ENCODE data around the gene NECTIN2. TPM values are rescaled to one million over a fixed set of nuclear protein-coding genes. Genes with fewer than 3 reads are reported as not detected.
A peak's percentile ranks its signal among the peaks of the same experiment; 100 is the strongest.

NECTIN2 gene
- total and polyA plus RNA-seq, 2 donors (not counting 1 experiment from before 2014, with no cell fraction given) = 0.15 to 0.32 TPM

- 97% methylated on average over 7 of the region's 7 CpGs for WGBS (ENCODE audit: insufficient coverage)
These were observed 46.8 kb downstream of the NECTIN2 start for GRCh38 chr19:44892932-44893331.

More at GRCh38 chr19:44892932-44893331, 46.8 kb downstream of the NECTIN2 start:
- H3K9me3 Mint-ChIP-seq (ENCODE audit: insufficient read depth) = no peaks in the 10 kb centered on the region
- intact Hi-C loops (cut with micrococcal nuclease) = no loop called here
- no peaks in the 10 kb centered on the region for H3K27me3 Mint-ChIP-seq
- peak overlapping the region; percentile 83 for H3K4me3 Mint-ChIP-seq
- H3K27me3 ChIP-seq (replicated peaks in 1 of 4; ENCODE audit: control extremely low read depth in 1 of 4, control insufficient read depth in 3 of 4, insufficient read depth in 4 of 4, low read length in 3 of 4) = no peaks in the 10 kb centered on the region
- no peak for ATAC-seq (ENCODE audit: low read depth)
- ChIA-PET CTCF (interaction anchor here (1.1 kb wide), 1 partner anchor 239 kb away, joined by 3 read pairs; no protein-coding TSS in a partner anchor), POLR2A (no interaction called here)
- H3K79me2 ChIP-seq (ENCODE audit: control insufficient read depth, insufficient read depth, low read length) = peaks cover 25% of the 10 kb centered on the region
- no peak overlapping the region for H3K4me3 ChIP-seq (ENCODE audit: control extremely low read depth in 1 of 5, extremely low read depth in 1 of 5, insufficient read depth in 1 of 5, low read depth in 2 of 5, low read length in 4 of 5)
- peaks cover 16 to 21% of the 10 kb centered on the region in 2 donors for H3K4me1 ChIP-seq (ENCODE audit: control insufficient read depth in 2 of 2, insufficient read depth in 2 of 2, low read length in 2 of 2)
- DNase-seq = no peak
- peaks cover 29% of the 10 kb centered on the region for H3K4me1 Mint-ChIP-seq
- H3K4me2 ChIP-seq (replicated peaks; ENCODE audit: low read depth, low read length, poor library complexity, severe bottlenecking) = no peak overlapping the region
- H3K36me3 ChIP-seq (replicated peaks in 1 of 2; ENCODE audit: control extremely low read depth in 1 of 2, control insufficient read depth in 1 of 2, extremely low read depth in 1 of 2, insufficient read depth in 2 of 2, low read length in 1 of 2) = peaks cover 0 to 49% of the 10 kb centered on the region in 2 experiments
- H3K9me3 ChIP-seq (ENCODE audit: control extremely low read depth in 1 of 3, control insufficient read depth in 2 of 3, insufficient read depth in 1 of 3, low read length in 2 of 3) = peaks cover 0 to 3% (median 0%) of the 10 kb centered on the region in 3 donors
- H3K27ac ChIP-seq (ENCODE audit: low read length in 2 of 2) = no peak overlapping the region
- peak overlapping the region; percentile 2 for H3K27ac Mint-ChIP-seq
- H4K20me1 ChIP-seq (ENCODE audit: control insufficient read depth, insufficient read depth, low read length, poor library complexity, severe bottlenecking) = peaks cover 7% of the 10 kb centered on the region
- H3K9ac ChIP-seq (ENCODE audit: low read length) = no peak overlapping the region
- no peak for TF ChIP-seq CTCF (IDR thresholded peaks at IDR 0.05)
- no peak for TF ChIP-seq EZH2 (IDR thresholded peaks at IDR 0.05; ENCODE audit: borderline replicate concordance, insufficient read depth, low read depth, low read length, poor library complexity, severe bottlenecking)
- no peak overlapping the region for H2AFZ ChIP-seq (ENCODE audit: insufficient read depth, low read depth, low read length, poor library complexity, severe bottlenecking)

Data from B cell (primary cell).